HG03457 (cell line): ENCODE results near the gene ASCC3.
"Not testable (repeated sequence)": the region's sequence is repeated elsewhere in the genome, so short reads cannot be mapped to it uniquely, and the experiment has no call there.

Source experiments
- ATAC-seq: cut with Tn5 transposase; IDR thresholded peaks from one replicate; pipeline ENCODE4 v1.9.1; 2021; ENCODE audit warnings: moderate number of reproducible peaks; ENCODE audit not compliant: unreplicated experiment

Gene ASCC3

GRCh38 chr6:100880853-100881706 lies at the start of gene ASCC3:
TSS of gene ASCC3 (minus strand) at chr6:100881329. CDS start at chr6:100867997, 13,332 bp downstream.
- ATAC-seq, result peak; percentile 96

GRCh38 chr6:100925749-100926148 lies 44.6 kb upstream of the ASCC3 start:
- no peak for ATAC-seq

GRCh38 chr6:100924534-100925227 lies 43.6 kb upstream of the ASCC3 start:
- ATAC-seq, result no peak

- no peak for ATAC-seq
Observed at GRCh38 chr6:100923481-100924165, 42.5 kb upstream of the ASCC3 start.

GRCh38 chr6:100920028-100920605 lies 39.0 kb upstream of the ASCC3 start:
- no peak for ATAC-seq

- no peak for ATAC-seq
Observed at GRCh38 chr6:100918152-100918551, 37.0 kb upstream of the ASCC3 start.

GRCh38 chr6:100915876-100916275 lies 34.7 kb upstream of the ASCC3 start:
- no peak for ATAC-seq

- no peak for ATAC-seq
Observed at GRCh38 chr6:100913400-100914276, 32.5 kb upstream of the ASCC3 start.

- no peak for ATAC-seq
Observed at GRCh38 chr6:100906325-100906724, 25.2 kb upstream of the ASCC3 start.

- no peak for ATAC-seq
Observed at GRCh38 chr6:100905067-100905466, 23.9 kb upstream of the ASCC3 start.

GRCh38 chr6:100904316-100904715 lies 23.2 kb upstream of the ASCC3 start:
- ATAC-seq, result no peak

- ATAC-seq, result no peak
Observed at GRCh38 chr6:100901582-100901981, 20.5 kb upstream of the ASCC3 start.

- ATAC-seq, result no peak
Observed at GRCh38 chr6:100899202-100899601, 18.1 kb upstream of the ASCC3 start.

GRCh38 chr6:100897671-100898070 lies 16.5 kb upstream of the ASCC3 start:
- ATAC-seq, result no peak

- no peak for ATAC-seq
Observed at GRCh38 chr6:100893743-100894142, 12.6 kb upstream of the ASCC3 start.

- ATAC-seq, result no peak
Observed at GRCh38 chr6:100892693-100893092, 11.6 kb upstream of the ASCC3 start.

- no peak for ATAC-seq
Observed at GRCh38 chr6:100892116-100892515, 11.0 kb upstream of the ASCC3 start.

- no peak for ATAC-seq
Observed at GRCh38 chr6:100891079-100891478, 9.9 kb upstream of the ASCC3 start.

- ATAC-seq, result not testable (repeated sequence)
Observed at GRCh38 chr6:100890646-100891045, 9.5 kb upstream of the ASCC3 start.

- ATAC-seq, result no peak
Observed at GRCh38 chr6:100889351-100889750, 8.2 kb upstream of the ASCC3 start.
